OCI-LY3 (cell line): ENCODE measurements around the gene AKAP11.
A peak's percentile ranks its signal among the peaks of the same experiment; 100 is the strongest.

Experiments
- H2AFZ ChIP-seq: fragments of 200-600, 300-600 bp; shearing (Covaris generic); 2 replicates; pipeline ENCODE4 v1.6.0; 2014; ENCODE audit warnings: antibody characterized with exemption, low read depth, low read length
- H3K27ac ChIP-seq: fragments of 200-600, 300-600 bp; sonication (generic); 2 replicates; pipeline ENCODE4 v1.5.1; 2014; ENCODE audit warnings: mild to moderate bottlenecking, low read length, moderate library complexity, mixed read lengths
- H3K27me3 ChIP-seq: fragments of 200-600, 300-600 bp; sonication (generic); 2 replicates; pipeline ENCODE4 v1.6.1; 2014; ENCODE audit warnings: low read depth, low read length, mixed read lengths
- H3K36me3 ChIP-seq: fragments of 200-600, 300-600 bp; sonication (generic); replicated peaks from 2 replicates; pipeline ENCODE3; 2014; ENCODE audit warnings: low read depth, low read length, mixed read lengths
- H3K4me1 ChIP-seq: fragments of 300-600, 200-600 bp; sonication (generic); 2 replicates; pipeline ENCODE4 v1.6.1; 2014; ENCODE audit warnings: low read length, mixed read lengths
- H3K4me2 ChIP-seq: fragments of 200-600, 300-600 bp; sonication (generic); 2 replicates; pipeline ENCODE4 v1.6.1; 2014; ENCODE audit warnings: low read length, mixed read lengths
- H3K4me3 ChIP-seq: fragments of 300-600, 200-600 bp; sonication (generic); 2 replicates; pipeline ENCODE4 v1.5.1; 2014; ENCODE audit warnings: antibody characterized with exemption, mild to moderate bottlenecking, low read length, moderate library complexity
- H3K79me2 ChIP-seq: fragments of 300-600, 200-600 bp; shearing (Covaris generic); 2 replicates; pipeline ENCODE4 v1.6.1; 2014; ENCODE audit warnings: mild to moderate bottlenecking, low read length, mixed read lengths
- H3K9ac ChIP-seq: fragments of 300-600, 200-600 bp; shearing (Covaris generic); 2 replicates; pipeline ENCODE4 v1.6.0; 2014; ENCODE audit warnings: mild to moderate bottlenecking, low read length, moderate library complexity
- H3K9me3 ChIP-seq: fragments of 200-600, 300-600 bp; shearing (Covaris generic); 2 replicates; pipeline ENCODE4 v1.6.1; 2014; ENCODE audit warnings: low read length, mixed read lengths; ENCODE audit not compliant: insufficient read depth
- H4K20me1 ChIP-seq: fragments of 200-600, 300-600 bp; sonication (generic); 2 replicates; pipeline ENCODE4 v1.6.1; 2016; ENCODE audit warnings: low read length, mixed read lengths; ENCODE audit not compliant: insufficient read depth
- EZH2phosphoT487 ChIP-seq: fragments of 200-600 bp; shearing (Covaris generic); IDR thresholded peaks from 2 replicates; pipeline ENCODE4 v1.6.1; 2018; ENCODE audit warnings: antibody characterized with exemption, mixed run types, low read depth
- TF ChIP-seq, protein P1 (sequence below): fragments of 200-600, 300-600 bp; sonication (generic); IDR thresholded peaks from 2 replicates; pipeline ENCODE4 v1.5.1; 2014; ENCODE audit warnings: antibody characterized with exemption, low read length, low read depth

The AKAP11 gene

GRCh38 chr13:42356184-42356575, 84.2 kb downstream of the AKAP11 start:
- H3K27ac ChIP-seq, result no peak overlapping the region

GRCh38 chr13:42360046-42360574, 88.2 kb downstream of the AKAP11 start:
- no peak overlapping the region for H3K9ac ChIP-seq
- no peaks in the 10 kb centered on the region for H4K20me1 ChIP-seq
- no peaks in the 10 kb centered on the region for H3K36me3 ChIP-seq
- TF ChIP-seq EZH2phosphoT487, result no peak
- TF ChIP-seq, protein P1, sequence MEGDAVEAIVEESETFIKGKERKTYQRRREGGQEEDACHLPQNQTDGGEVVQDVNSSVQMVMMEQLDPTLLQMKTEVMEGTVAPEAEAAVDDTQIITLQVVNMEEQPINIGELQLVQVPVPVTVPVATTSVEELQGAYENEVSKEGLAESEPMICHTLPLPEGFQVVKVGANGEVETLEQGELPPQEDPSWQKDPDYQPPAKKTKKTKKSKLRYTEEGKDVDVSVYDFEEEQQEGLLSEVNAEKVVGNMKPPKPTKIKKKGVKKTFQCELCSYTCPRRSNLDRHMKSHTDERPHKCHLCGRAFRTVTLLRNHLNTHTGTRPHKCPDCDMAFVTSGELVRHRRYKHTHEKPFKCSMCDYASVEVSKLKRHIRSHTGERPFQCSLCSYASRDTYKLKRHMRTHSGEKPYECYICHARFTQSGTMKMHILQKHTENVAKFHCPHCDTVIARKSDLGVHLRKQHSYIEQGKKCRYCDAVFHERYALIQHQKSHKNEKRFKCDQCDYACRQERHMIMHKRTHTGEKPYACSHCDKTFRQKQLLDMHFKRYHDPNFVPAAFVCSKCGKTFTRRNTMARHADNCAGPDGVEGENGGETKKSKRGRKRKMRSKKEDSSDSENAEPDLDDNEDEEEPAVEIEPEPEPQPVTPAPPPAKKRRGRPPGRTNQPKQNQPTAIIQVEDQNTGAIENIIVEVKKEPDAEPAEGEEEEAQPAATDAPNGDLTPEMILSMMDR, result no peak
- H3K27ac ChIP-seq, result no peak overlapping the region
- no peak overlapping the region for H2AFZ ChIP-seq
- H3K9me3 ChIP-seq, result no peaks in the 10 kb centered on the region
- no peaks in the 10 kb centered on the region for H3K27me3 ChIP-seq
- H3K4me2 ChIP-seq, result no peak overlapping the region
- no peaks in the 10 kb centered on the region for H3K79me2 ChIP-seq
- peaks cover 15% of the 10 kb centered on the region for H3K4me1 ChIP-seq
- no peak overlapping the region for H3K4me3 ChIP-seq

More at GRCh38 chr13:42356184-42356575, 84.2 kb downstream of the AKAP11 start:
- Histone ChIP-seq H3K79me2 (no peaks in the 10 kb centered on the region), H3K4me1 (peaks cover 18% of the 10 kb centered on the region), H3K9ac (no peak overlapping the region), H3K4me2 (no peak overlapping the region), H2AFZ (no peak overlapping the region), H3K9me3 (no peaks in the 10 kb centered on the region), H3K27me3 (no peaks in the 10 kb centered on the region), H3K4me3 (no peak overlapping the region), H3K36me3 (no peaks in the 10 kb centered on the region), H4K20me1 (no peaks in the 10 kb centered on the region)
- TF ChIP-seq, protein P1, result no peak
- no peak for TF ChIP-seq EZH2phosphoT487

DNA sequence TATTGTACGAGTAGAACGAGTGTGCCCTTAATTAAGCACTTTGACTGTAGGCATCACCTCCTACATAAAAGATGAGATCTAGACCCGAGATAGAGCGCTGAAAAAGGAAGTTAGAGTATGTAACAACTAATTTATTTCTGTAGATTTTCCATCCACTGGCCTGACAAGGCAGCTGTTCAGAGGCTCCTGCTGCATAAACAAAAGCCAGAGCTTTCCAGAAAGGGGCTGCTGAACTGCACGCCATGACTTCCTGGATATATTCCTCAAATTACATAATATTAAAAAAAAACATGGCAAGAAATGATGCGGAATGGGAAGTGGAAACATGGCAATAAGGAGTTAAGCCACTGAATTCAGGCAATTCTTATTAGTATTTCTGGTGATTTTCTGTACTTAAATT, 89.7 kb downstream of the AKAP11 start:
- H3K36me3 ChIP-seq, result no peaks in the 10 kb centered on the region
- TF ChIP-seq EZH2phosphoT487, result no peak
- TF ChIP-seq, protein P1, result no peak
- no peak overlapping the region for H3K9ac ChIP-seq
- no peaks in the 10 kb centered on the region for H3K27me3 ChIP-seq
- H2AFZ ChIP-seq, result no peak overlapping the region
- H3K79me2 ChIP-seq, result no peaks in the 10 kb centered on the region
- H3K9me3 ChIP-seq, result no peaks in the 10 kb centered on the region
- no peak overlapping the region for H3K4me2 ChIP-seq
- H3K4me1 ChIP-seq, result peaks cover 10% of the 10 kb centered on the region
- H3K4me3 ChIP-seq, result no peak overlapping the region
- no peak overlapping the region for H3K27ac ChIP-seq
- H4K20me1 ChIP-seq, result no peaks in the 10 kb centered on the region

GRCh38 chr13:42363941-42364612, 92.1 kb downstream of the AKAP11 start:
- no peaks in the 10 kb centered on the region for H3K36me3 ChIP-seq
- no peak for TF ChIP-seq EZH2phosphoT487
- TF ChIP-seq, protein P1, result 0 out of 2 replicates have a peak, but pooled peaks have one; percentile 17
- H2AFZ ChIP-seq, result no peak overlapping the region
- H3K4me2 ChIP-seq, result peak overlapping the region; percentile 13
- H3K27ac ChIP-seq, result no peak overlapping the region
- no peaks in the 10 kb centered on the region for H4K20me1 ChIP-seq
- H3K9ac ChIP-seq, result no peak overlapping the region
- H3K4me1 ChIP-seq, result peaks cover 27% of the 10 kb centered on the region
- H3K27me3 ChIP-seq, result no peaks in the 10 kb centered on the region
- H3K4me3 ChIP-seq, result no peak overlapping the region
- H3K79me2 ChIP-seq, result no peaks in the 10 kb centered on the region
- H3K9me3 ChIP-seq, result no peaks in the 10 kb centered on the region
